Middle frontal gyrus (tissue), 1 donor: ENCODE measurements around the gene ZBTB7C.

ENCODE experiments used
- DNase-seq: peaks from one replicate; pipeline ENCODE4 v3.0.0-alpha.2; 2015; ENCODE audit warnings: low spot score; ENCODE audit errors: extremely low spot score

ZBTB7C gene

GRCh38 chr18:48326901-48327675 is 82.1 kb downstream of the ZBTB7C start:
- DNase-seq = no peak

- no peak for DNase-seq
Observed at GRCh38 chr18:48325115-48325665, 84.0 kb downstream of the ZBTB7C start.

- no peak for DNase-seq
Observed at GRCh38 chr18:48324651-48325050, 84.5 kb downstream of the ZBTB7C start.

- DNase-seq = no peak
Observed at GRCh38 chr18:48323151-48323550, 86.0 kb downstream of the ZBTB7C start.

GRCh38 chr18:48321536-48321935 is 87.6 kb downstream of the ZBTB7C start:
- DNase-seq = no peak

GRCh38 chr18:48321121-48321520 is 88.1 kb downstream of the ZBTB7C start:
- no peak for DNase-seq

GRCh38 chr18:48320639-48320945 is 88.6 kb downstream of the ZBTB7C start:
- no peak for DNase-seq

- DNase-seq = no peak
Observed at GRCh38 chr18:48319801-48320638, 89.2 kb downstream of the ZBTB7C start.

GRCh38 chr18:48318436-48318835 is 90.7 kb downstream of the ZBTB7C start:
- no peak for DNase-seq

- no peak for DNase-seq
Observed at GRCh38 chr18:48317781-48318381, 91.3 kb downstream of the ZBTB7C start.

GRCh38 chr18:48316177-48316576 is 93.0 kb downstream of the ZBTB7C start:
- no peak for DNase-seq

GRCh38 chr18:48314690-48315089 is 94.5 kb downstream of the ZBTB7C start:
- DNase-seq = no peak

- DNase-seq = no peak
Observed at GRCh38 chr18:48313792-48314191, 95.4 kb downstream of the ZBTB7C start.

- no peak for DNase-seq
Observed at GRCh38 chr18:48312066-48312465, 97.1 kb downstream of the ZBTB7C start.

GRCh38 chr18:48310999-48311398 is 98.2 kb downstream of the ZBTB7C start:
- no peak for DNase-seq

GRCh38 chr18:48310353-48310752 is 98.8 kb downstream of the ZBTB7C start:
- no peak for DNase-seq

GRCh38 chr18:48308755-48309575 is 100.2 kb downstream of the ZBTB7C start:
- DNase-seq = no peak

- no peak for DNase-seq
Observed at GRCh38 chr18:48308027-48308635, 101.1 kb downstream of the ZBTB7C start.

GRCh38 chr18:48306838-48307237 is 102.3 kb downstream of the ZBTB7C start:
- DNase-seq = no peak

- no peak for DNase-seq
Observed at GRCh38 chr18:48304906-48305693, 104.1 kb downstream of the ZBTB7C start.
